GM12864 (cell line): ENCODE measurements around the gene KLF13.

Experiments
- DNase-seq: peaks from one replicate; pipeline ENCODE4 v3.0.0-alpha.2; 2011; ENCODE audit warnings: low read depth
- H3K4me3 ChIP-seq: 2 replicates; pipeline ENCODE4 v1.5.1; 2011; ENCODE audit warnings: mild to moderate bottlenecking, low read depth, low read length, control low read depth
- TF ChIP-seq, protein P1 (sequence below): IDR thresholded peaks from 2 replicates; pipeline ENCODE4 v1.5.1; 2011; ENCODE audit warnings: low read depth, mild to moderate bottlenecking, moderate library complexity, low read length, control low read depth, inconsistent platforms; ENCODE audit errors: missing control alignments

The KLF13 gene

DNA sequence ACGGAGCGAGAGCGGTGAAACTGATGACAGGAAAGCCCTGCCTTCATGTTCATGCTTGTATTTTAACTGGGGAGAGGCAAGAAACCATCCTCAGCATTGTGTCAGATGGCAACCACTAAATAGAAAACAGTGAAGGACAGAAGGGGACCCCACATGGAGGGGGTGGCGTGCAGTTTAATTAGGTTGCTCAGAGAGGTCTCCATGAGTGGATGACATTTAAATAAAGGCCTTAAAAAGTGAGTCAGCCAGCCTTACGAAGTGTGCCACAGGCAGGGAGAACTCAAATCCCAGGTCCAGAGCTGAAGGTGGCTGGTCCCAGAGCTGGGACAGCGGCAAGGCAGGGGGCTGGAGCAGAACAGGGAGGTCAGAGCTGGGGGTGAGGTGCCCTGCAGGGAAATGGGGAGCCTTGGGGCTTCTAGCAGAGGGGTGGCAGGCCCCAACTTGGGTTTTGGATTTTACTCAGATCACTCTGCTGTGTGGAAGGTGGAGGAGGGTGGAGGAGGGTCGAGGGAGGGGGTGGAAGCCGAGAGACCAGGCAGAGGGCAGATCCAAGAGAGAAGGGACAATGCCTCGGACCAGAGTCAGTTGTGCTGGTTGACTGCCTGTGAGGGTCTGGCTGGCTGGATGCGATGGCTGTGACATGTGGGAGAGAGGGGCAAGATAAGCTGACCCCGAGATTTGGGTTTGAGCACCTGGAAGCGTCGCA, 73.7 kb downstream of the KLF13 start:
- no peak overlapping the region for H3K4me3 ChIP-seq
- TF ChIP-seq, protein P1, sequence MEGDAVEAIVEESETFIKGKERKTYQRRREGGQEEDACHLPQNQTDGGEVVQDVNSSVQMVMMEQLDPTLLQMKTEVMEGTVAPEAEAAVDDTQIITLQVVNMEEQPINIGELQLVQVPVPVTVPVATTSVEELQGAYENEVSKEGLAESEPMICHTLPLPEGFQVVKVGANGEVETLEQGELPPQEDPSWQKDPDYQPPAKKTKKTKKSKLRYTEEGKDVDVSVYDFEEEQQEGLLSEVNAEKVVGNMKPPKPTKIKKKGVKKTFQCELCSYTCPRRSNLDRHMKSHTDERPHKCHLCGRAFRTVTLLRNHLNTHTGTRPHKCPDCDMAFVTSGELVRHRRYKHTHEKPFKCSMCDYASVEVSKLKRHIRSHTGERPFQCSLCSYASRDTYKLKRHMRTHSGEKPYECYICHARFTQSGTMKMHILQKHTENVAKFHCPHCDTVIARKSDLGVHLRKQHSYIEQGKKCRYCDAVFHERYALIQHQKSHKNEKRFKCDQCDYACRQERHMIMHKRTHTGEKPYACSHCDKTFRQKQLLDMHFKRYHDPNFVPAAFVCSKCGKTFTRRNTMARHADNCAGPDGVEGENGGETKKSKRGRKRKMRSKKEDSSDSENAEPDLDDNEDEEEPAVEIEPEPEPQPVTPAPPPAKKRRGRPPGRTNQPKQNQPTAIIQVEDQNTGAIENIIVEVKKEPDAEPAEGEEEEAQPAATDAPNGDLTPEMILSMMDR: no peak
- DNase-seq: no peak

DNA sequence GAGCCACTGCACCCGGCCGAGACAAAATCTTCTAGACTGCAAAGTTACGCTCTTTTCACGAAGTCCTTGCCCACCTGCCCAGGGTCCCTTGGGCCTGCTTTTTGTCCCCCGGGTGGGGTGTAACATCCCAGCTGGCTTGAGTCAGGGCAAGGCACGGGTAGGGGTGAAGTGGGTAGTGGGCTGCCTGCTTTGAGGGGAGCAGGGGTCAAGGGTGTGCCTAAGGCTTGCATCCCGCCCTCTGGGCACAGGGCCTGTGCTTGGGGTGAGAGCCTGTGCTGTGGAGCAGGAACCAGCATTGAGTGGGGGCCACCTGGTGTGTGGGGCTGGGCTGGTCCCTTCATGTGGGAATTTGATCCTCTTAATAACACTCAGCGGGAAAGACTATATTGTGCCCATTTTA, 74.6 kb downstream of the KLF13 start:
- TF ChIP-seq, protein P1: no peak
- DNase-seq: no peak
- no peak overlapping the region for H3K4me3 ChIP-seq

DNA sequence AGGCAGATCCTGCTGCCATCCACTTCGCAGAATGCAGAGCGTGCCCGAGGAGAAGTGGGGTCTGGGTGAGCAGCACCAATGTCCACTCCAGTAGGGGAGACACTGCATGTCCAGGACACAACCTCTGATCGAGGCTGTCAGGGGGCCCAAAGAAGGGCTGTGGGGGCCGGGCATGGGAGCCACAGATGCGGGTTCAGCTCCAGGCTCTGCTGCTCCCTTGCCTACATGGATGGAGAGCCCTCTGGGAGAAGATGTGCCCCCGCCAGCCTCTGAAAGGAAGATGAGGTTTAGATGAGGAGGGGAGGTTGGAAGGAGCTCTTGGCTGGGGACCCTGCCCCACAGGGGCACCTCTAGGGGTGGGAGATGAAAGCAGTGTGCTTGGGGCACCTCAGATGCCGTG, 75.4 kb downstream of the KLF13 start:
- TF ChIP-seq, protein P1: no peak
- no peak for DNase-seq
- no peak overlapping the region for H3K4me3 ChIP-seq

DNA sequence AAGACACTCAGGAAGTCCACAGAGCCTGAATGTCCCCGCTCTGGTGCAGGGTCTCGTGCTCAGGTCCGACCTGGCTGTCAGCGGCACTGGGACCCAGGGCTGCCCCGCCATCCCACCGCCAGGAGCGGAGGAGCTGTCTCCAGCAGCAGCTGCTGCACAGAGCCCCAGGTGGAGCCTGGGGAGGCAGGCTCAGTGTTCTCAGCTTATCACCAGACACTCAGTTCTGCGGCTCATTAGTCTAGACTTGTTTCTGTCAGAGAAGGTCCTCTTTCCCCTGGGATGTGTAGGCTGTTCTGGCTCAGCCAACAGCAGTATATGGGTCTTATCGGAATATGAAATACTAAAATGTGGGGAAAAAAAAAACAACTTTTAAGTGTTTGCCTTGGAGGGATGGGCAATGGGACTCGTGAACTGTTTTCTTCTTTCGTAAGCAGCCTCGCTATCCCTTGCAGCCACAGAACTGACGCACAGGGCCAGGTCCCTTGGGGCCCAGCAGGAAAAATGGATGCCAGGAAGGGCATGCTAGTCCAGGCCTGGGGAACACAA, 75.9 kb downstream of the KLF13 start:
- no peak overlapping the region for H3K4me3 ChIP-seq
- TF ChIP-seq, protein P1: no peak
- DNase-seq: no peak

GRCh38 chr15:31403096-31403495, 76.5 kb downstream of the KLF13 start:
- H3K4me3 ChIP-seq: no peak overlapping the region
- TF ChIP-seq, protein P1: no peak
- no peak for DNase-seq

GRCh38 chr15:31403606-31404005, 77.0 kb downstream of the KLF13 start:
- no peak for DNase-seq
- no peak overlapping the region for H3K4me3 ChIP-seq
- TF ChIP-seq, protein P1: no peak

DNA sequence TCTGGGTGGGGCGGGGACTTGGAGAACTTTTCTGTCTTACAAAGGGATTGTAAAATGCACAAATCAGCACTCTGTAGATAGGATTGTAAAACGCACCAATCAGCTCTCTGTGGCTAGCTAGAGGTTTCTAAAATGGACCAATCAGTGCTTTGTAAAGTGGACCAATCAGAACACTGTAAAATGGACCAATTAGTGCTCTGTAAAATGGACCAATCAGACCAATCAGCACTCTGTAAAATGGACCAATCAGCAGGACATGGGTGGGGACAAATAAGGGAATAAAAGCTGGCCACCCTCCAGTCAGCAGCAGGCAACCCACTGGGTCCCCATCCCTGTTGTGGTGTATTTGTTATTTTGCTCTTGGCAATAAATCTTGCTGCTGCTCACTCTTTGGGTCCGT, 77.7 kb downstream of the KLF13 start:
- no peak for DNase-seq
- H3K4me3 ChIP-seq: no peak overlapping the region
- TF ChIP-seq, protein P1: no peak
